GM21529 (cell line): ENCODE data around the gene GPR153.

Experiments
- ATAC-seq: cut with Tn5 transposase; IDR thresholded peaks from one replicate; pipeline ENCODE4 v1.9.1; 2021; ENCODE audit not compliant: unreplicated experiment

Gene GPR153

DNA sequence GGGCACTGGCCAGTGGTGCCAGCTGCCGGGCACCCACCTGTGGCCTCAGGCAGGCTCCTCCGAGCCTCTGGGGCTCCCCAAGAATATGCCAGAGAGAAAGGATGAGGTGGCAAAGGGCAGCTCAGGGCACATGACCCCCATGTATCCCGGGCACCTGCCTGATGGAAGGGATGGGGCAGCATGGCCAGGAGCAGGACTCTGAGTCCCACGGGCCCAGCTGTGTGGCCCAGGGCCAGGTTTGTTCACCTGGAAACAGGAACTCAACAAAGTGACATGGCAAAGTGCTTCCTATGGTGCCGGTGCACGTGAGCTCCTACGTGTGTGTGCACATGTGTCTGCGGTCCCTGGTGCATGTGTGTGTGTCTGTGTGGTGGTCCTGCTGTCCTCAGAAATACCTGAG is 9.5 kb upstream of the GPR153 start:
- ATAC-seq = no peak

DNA sequence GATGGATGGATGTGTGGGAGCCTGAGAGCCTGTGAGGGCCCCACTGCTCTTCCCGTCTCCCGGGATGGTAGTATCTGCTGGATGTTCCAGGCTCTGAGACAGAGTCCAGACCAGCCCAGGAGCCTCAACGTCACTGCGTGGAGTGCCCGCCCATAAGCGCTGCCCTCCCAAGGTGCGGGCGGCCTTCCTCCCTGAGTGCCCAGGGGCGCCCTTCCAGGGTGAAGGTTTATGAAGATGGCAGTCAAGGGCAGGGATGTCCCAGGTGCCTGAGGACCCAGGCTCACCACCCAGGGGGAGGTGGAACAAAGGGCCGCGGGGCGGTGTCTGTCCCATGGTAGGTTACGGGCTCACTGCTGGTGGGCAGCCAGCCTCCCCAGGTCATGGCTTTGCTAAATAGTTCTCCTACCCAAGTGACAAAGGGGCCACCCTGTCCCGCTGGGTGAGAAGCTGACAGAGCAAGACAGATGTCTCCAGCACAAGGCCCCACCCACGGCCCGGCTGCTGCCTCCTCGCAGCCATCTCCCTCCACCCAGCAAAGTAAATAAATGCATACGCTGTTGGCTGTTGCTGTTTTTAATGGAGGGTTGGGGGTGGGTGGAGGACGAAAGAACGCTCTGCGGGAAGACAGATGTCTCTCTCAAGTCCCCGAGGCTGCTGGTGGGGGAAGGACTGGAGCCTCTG is 9.0 kb upstream of the GPR153 start:
- ATAC-seq = no peak

DNA sequence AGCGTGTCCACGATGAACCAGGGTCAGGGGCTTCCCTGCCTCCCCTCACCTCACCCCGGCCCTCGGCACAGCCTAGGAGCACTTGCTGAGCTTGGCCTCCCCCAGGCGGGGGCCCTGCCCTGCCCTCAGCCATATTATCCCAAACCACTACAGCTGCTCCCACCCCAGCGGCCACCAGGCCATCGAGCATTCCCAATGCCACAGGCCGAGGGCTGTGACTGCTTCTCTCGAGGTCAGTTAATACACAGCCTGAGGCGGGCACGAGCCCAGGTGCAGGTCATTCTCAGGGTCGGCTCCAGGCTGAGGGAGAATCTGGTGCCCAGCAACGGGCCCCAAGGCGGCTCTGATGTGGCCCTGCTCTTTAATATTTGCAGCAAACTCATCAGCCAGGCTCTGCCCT is 8.4 kb upstream of the GPR153 start:
- ATAC-seq = no peak

DNA sequence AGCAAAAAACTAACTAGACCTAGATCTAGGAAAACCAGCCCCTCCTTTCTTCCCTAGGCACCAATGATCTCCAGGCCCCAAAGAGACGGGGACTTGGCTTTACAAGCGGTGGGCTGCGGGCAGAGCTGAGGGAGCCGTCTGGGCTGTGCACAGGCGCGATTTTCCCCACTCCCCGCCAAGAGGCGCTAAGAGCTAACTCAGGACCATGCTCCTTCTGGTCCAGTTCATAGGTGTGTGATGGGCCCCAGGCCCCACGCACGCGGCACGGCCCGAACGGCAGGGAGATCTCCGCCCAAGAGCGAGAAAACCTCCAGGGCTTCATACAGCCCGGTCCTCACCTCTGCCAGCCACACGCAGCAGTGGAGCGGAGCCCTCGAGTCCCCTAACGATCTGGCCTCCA is 7.5 kb upstream of the GPR153 start:
- ATAC-seq = no peak

DNA sequence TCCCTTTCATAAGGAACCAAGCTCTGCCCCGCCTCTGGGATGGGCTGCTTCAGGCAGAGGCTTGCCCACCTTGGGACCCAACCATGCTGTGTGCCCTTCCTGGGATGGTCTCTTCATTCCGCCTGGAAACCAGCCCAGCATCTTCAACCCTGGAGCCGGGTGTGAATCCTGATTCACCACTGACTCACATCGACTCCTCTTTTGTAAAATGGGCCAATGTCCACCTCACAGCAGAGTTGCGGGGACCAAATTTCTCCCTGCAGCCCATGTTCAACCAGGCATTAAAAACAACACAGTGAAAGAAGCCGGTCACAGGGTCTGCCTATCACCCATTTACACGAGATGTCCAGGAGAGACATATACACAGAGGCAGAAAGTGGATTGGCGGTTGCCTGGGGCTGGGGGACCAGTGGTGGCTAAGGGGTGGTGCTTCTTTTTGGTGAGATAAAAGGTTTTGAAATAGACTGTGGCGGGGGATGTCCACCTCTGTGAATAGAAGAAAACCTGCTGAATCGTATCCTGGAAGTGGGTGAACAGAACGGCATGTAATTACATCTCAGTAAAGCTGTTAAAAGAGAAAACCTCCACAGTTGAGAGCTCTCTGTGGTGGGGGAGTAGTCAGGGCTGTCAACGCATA is 6.9 kb upstream of the GPR153 start:
- no peak for ATAC-seq

DNA sequence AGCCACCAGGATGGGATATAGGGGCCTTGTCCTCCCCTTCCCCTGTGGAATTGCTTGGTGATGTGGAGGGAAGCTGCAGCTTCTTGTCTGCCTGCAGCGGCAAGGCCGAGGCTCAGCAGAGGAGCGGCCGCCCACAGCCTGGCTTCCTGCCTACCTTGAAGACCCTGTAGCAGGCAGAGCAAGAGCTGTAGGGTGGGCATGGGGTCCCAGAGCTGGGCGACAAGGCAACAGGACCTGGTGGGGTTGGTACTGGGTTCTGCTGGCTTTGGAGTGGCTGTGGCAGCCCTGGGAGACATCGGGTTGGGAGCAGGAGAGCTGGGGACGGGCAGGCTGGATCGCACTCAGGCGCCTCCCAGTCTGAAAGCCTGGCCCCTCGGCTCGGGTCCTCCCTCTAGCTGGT is 5.7 kb upstream of the GPR153 start:
- no peak for ATAC-seq

DNA sequence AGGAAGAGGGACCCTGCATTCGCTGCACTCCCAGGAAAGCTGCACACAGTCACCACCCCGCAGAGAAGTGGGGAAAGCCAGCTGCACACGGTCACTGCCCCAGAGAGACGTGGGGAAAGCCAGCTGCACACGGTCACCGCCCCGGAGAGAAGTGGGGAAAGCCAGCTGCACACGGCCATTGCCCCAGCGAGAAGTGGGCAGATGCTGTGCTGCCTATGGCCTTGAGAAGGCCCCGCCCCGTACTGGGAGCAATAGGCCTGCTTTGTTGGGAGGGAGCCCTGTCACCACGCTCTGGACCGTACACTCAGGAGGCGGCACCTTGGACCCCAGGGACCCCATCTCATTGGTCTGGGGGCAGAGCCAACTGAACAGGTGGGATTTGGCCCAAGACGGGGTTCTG is 4.3 kb upstream of the GPR153 start:
- no peak for ATAC-seq

DNA sequence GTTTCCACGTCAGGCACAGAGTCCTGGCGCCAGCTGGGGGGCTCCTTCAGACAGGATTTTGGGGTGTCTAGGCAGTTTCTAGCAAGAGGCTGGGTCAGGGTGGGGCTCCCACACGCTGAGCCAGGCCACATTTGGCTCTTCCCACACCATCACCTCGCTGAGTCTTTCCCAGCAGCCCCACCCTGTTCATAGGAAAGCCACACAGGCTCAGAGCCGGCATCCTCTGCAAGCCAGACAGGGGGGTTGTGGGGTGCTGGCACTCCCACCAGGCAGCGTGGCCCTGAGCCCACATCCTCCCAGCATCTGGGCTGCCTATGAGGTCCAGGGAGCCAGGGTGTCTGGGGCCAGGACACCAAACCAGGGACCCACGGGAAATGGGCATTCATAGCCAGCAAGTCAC is 2.8 kb upstream of the GPR153 start:
- ATAC-seq = no peak

DNA sequence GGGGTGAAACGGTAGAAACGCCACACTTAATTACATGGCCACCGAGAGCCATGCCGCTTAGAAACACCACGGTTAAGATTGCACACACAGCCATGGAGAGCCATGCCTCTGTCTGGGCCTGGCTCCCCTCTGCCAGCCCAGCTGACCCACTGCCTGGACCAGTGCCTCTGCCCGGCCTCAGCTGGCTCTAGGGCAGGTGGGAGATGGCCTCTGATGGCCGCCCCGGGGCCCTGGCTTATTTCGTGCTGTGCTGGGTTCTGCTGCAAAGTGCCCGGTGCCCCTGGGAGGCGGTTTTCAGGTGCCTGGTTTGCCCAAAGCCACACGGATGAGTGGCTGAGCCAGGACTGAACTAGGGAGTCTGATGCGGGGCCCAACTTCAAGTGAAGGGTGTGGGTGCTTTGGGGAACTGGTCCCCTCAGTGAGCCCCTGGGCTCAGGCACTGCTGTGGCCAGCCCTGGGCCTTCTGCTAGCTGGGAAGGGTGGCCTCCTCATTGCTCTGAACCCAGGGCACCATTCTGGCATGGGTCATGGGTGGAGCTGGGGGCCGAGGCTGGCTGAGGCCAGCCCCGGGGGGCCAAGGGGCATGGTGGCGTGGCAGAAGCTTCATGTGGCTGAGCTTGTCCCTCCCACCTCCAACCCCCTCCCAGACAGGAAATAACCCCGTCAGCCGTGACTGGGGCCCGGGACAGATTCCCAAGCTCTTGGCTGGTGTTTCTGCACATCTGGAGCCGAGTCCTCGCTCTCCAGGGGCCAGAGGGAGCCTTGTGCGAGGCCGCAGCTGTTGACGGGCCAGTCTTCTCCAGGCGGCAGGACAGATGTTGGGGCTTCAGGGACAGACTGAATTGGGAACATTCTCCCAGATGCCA is 1.9 kb upstream of the GPR153 start:
- ATAC-seq = no peak

DNA sequence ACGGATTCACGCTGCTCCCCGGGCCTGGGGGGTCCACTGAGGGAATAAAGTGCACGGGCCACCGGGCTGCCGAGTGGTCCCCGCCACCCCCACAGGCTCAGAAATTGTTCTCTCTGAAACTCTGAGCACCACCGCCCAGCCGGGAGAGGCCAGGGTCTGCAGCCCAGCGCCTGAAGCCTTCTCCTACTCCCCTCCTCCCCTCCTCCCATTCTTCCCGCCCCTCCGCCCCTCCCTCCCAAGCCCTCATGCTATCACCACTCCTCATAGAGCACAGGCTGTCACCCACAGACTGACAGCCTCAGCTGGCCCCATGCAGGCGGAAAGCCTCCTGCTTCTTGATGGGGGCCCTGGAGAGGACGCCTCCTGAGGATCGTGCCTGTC is 707 bp upstream of the GPR153 start:
- no peak for ATAC-seq

DNA sequence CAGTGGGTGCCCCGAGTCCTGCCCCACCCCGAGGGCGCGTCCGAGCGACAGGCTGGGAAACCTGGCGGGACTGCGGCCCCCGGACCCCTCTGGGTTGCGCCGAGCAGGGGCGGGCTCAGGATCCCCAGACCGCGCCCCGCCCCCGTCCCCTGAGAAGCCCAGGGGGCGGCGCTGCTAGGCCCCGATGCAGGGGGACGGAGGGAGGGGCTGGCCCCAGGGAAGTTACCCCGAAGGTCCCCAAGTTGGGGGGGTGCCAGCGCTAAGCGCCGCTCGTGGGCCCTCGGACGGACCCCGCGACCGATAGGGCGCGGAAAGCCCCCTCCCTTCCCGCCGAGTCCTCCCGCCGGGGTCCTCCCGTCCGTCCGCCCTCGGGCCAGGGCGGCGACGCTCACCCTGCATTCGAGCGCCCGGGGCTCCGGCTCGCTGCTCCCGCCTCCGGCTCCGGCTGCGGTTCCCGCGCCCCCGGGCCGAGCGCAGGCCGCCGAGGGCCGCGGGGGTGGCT is 414 bp downstream of the GPR153 start:
- no peak for ATAC-seq

DNA sequence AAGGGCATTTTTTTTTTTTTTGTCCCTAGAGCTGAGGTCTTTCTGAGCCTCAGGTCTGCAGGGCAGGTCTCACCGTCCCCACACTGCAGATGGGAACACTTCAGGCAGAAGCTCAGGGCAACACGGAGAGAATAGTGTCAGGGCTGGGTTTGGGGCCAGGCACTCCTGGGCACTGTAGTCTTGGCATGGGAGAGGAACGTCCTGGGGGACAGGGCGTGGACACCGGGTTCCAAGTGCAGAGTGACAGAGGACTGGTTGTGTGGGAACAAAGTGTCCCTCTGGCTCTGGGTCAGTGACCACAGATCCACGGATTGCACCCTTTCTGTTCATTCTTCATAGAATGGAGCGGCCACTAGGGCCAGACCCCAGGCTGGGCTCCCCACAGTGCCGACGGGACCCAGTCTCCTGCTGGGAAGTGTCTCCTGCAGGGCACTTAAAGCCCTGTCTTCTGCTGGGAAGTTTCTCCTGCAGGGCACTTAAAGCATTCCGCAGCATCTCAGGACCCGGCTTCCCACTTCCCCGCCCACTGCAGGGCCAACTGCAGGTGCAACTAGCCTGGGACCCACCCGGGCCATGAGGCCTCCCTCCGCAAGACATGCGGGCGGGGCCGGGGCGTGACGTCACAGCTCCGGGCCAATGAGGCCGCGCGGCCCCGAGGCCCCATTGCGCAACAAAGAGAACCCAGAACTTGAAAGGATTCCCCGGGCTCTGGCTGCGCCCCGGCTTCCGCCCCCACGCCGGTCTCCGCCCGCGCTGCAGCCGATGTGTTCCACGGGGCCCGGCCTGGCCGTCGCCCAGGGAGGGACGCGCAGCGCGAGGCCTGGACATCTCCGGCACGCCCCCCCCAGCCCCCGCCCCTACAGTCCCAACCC is 1.2 kb downstream of the GPR153 start:
- peak; percentile 58 for ATAC-seq

DNA sequence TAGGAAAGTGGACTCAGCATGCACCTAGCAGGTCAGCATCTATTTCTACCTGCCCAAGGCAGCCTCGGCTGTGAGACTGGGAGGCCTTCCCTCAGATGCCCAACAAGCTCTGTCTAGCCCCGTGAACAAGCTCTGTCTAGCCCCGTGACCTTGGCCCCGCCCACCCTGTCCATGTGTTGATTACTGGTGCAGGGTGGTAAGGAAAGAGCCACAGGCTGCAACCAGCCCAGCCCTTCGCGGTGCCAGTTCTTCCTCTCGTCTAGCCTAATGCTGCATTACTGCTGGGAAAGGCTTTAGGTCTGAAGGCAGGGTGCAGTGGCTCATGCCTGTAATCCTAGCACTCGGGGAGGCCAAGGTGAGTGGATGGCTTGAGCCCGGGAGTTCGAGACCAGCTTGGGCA is 2.2 kb downstream of the GPR153 start:
- ATAC-seq = no peak

DNA sequence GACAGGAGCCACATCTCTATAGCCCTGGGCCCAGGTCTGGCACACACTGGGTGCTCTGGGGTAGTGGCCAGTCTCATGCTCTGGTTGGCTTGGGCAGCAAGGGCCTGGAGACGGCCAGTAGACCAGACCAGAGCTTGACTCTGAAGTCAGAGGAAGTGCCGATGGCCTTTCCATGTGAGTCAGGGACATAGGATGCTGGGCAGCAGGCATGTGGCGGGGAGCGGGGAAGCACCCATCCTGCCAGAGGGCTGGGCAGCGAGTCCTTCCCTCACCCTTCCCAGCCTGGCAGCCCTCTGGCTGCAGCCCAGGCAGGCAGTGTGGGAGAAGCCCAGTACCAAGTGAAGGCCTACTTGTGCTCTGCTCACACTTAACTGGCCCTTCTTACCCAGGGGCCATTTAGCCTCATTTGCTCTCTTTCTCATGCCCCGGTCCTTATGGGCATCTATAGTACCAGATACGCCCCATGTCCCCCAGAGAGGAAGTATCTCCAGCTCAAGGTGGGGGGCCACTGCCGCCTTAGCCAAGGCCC is 3.3 kb downstream of the GPR153 start:
- no peak for ATAC-seq

DNA sequence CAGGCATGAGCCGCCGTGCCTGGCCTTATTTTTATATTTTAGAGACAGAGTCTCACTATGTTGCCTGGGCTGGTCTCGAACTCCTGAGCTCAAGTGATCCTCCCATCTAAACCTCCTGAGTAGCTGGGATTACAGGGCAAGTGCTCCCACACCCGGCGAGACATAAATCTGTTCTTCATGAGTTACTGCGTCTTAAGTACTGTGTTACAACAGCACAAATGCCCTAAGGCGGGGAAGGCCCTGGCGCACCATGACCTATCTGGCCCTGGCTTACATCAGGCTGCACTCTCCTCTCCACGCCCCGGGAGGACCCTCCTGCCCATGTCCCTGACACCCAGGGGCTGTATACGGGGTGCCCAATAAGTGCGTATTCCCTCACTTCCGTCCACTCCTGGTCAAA is 4.3 kb downstream of the GPR153 start:
- ATAC-seq = no peak

DNA sequence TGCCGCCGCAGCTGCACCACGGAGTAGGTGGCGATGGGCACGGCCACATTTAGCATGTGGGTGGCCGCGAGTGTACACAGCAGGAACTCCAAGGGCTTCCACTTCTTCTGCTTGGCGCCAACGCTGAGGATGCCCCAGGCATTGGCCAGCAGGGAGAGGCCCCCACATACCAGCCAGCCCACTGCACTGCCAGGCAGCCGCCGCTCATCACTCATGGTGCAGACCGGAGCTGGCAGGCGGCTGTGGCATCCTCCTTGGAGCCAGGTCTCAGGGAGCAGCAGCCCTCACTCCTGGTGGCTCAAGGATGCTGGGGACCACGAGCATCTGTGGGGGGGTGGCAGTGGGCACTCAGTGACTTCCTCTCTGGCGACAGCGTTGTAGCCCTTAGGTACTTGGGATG is 6.2 kb downstream of the GPR153 start:
- no peak for ATAC-seq

DNA sequence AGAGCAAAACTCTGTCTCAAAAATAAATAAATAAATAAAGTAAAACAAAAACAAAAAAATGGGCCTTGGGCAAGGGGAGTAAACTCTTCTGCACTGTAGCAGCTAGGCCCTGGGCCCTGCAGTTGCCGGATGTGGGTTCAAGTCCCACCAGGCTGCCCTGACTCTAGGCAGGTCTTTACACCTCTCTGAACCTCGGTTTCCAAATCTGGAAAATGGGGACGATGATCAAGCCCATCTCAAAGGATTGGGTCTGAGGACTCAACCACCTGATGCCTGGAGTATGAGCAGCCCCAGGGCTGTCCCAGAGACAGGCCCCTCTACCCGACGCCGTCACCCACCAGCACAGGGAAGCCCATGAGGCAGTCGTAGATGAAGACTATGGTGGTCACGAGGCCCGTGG is 7.5 kb downstream of the GPR153 start:
- no peak for ATAC-seq

DNA sequence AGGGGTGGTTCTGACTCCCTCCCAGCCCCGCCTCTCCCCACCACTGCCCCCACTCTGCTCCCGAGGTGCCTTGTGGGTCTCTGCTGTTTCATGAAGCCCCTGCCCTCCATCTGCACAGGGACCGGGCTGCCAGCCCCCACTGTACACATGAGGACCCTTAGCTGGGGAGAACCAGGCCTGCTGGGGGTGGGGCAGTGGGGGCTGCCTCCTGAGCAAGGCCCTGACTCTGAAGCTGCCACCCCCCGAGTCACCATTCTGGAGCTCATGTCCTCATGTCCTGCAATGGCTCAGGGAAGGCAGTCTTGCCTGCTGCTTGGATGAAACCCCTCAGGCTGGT is 8.6 kb downstream of the GPR153 start:
- no peak for ATAC-seq

DNA sequence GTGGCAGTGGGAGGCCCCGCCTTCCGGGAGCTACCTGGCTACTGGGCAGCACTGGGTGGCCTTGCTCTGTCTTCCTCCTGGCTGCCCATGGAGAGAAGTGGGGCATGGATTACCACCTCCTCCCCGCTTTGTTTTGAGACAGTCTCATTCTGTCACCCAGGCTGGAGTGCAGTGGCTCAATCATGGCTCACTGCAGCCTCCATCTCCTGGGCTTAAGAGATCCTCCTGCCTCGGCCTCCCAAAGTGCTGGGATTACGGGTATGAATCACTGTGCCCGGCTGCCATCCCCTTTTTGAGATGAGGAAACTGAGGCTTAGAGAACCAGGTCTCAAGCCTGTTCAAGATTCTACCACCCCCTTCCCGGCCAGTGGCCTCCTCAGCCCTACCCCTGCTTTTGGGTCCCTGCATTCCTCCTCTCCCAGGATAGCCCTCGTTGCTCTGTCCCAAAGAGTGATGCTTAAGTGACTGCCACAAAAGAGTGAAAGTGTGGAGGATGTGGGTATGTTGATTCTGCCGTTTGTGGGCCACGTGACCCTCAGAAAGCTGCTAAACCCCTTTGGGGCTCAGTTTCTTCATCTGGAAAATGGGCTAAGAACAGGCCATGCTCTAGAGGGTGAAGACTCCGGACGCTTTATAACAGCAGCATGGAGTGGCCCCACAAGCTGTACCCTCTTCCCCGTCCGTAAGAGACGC is 9.1 kb downstream of the GPR153 start:
- no peak for ATAC-seq

DNA sequence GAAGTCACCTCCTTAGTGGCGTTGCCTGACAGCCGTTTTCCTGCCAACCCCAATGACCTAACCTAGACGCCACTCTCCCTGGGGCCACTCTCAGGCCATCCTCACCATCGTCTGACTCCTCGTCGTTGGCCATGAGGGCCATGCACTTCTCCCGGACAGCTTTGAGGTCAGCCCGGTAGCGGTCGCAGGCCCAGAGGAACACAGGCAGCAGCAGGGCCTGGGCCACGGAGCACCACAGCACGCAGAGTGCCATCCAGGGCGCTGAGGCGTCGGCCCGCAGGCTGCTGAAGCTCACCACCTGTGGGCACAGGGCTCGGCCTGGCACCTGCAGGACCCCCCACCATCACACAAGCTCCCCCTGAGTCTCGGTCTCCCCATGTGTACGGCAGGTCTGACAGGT is 9.7 kb downstream of the GPR153 start:
- ATAC-seq = no peak
